ENCODE results near the gene SH2B3. TPM values are rescaled to one million over a fixed set of nuclear protein-coding genes. Genes with fewer than 3 reads are reported as not detected.
A peak's percentile ranks its signal among the peaks of the same experiment; 100 is the strongest.
"Not testable (repeated sequence)": the region's sequence is repeated elsewhere in the genome, so short reads cannot be mapped to it uniquely, and the experiment has no call there.

Gene SH2B3
- total RNA-seq, 1 donor from 2014 or later: 11.3 TPM

- Mint-ChIP-seq H3K4me3 (peak overlapping the region; percentile 91), H3K4me1 (peaks cover 20% of the 10 kb centered on the region), H3K9me3 (no peaks in the 10 kb centered on the region), H3K27me3 (ENCODE audit: low read depth) (no peaks in the 10 kb centered on the region), H3K27ac (ENCODE audit: unreplicated experiment) (no peak overlapping the region), H3K36me3 (ENCODE audit: low read depth) (peaks cover 8% of the 10 kb centered on the region)
- TF ChIP-seq CTCF (conservative IDR thresholded peaks at IDR 0.05): no peak
- DNase-seq (ENCODE audit: low read depth, low spot score): no peak
Observed at GRCh38 chr12:111367661-111368221, 38.0 kb upstream of the SH2B3 start.

GRCh38 chr12:111368291-111368787, 37.4 kb upstream of the SH2B3 start:
- Mint-ChIP-seq H3K27me3 (ENCODE audit: low read depth) (no peaks in the 10 kb centered on the region), H3K36me3 (ENCODE audit: low read depth) (peaks cover 8% of the 10 kb centered on the region), H3K27ac (ENCODE audit: unreplicated experiment) (peak overlapping the region; percentile 50), H3K4me1 (peaks cover 20% of the 10 kb centered on the region), H3K4me3 (peak overlapping the region; percentile 91), H3K9me3 (no peaks in the 10 kb centered on the region)
- DNase-seq (ENCODE audit: low read depth, low spot score): peak; percentile 14
- TF ChIP-seq CTCF (conservative IDR thresholded peaks at IDR 0.05): no peak

- DNase-seq (ENCODE audit: low read depth, low spot score): peak; percentile 93
- Mint-ChIP-seq H3K27ac (ENCODE audit: unreplicated experiment) (peak within 1 kb of the TSS; percentile 50), H3K4me1 (peaks cover 20% of the 10 kb centered on the region), H3K36me3 (ENCODE audit: low read depth) (peaks cover 8% of the 10 kb centered on the region), H3K4me3 (peak within 1 kb of the TSS; percentile 93), H3K9me3 (no peaks in the 10 kb centered on the region), H3K27me3 (ENCODE audit: low read depth) (no peaks in the 10 kb centered on the region)
- no peak for TF ChIP-seq CTCF (conservative IDR thresholded peaks at IDR 0.05)
Observed at GRCh38 chr12:111368788-111369495, 36.8 kb upstream of the SH2B3 start, which contains the start of gene PHETA1. TSS of gene PHETA1 (minus strand) at chr12:111369095. CDS start at chr12:111363427, 5,668 bp downstream.

DNA sequence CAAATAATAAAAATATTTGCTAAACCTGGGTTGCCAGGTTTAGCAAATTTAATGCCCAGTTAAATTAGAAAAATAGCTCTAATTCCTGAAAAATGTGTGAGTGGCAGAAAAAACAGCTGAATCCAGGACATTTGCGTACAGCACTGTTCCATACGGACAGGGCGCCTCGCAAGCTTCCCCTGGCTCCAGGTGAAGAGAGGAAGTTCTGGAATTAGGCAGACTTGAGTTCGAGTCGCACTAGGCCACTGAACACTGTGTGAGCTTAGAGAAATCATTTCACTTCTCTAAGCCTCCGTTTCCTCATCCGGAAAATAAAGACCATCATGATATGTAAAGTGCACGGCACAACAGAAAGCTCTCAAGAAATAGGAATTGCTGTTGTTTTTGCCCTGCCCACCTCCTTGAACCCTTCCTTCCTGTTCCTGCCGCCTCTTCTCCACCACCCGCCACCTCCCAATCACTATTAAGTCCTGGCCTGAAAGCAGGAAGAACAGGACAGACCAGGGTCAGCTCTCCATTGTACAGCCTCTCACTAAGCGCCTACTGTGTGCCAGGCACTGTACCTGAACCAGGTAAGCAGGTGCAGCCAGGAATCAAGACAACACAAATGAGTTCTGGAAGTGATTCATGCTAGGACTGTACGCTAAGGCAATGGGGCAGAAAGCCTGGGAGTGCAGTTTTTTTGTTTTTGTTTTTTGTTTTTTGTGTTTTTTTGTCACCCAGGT, 36.1 kb upstream of the SH2B3 start:
- H3K27me3 Mint-ChIP-seq (ENCODE audit: low read depth): no peaks in the 10 kb centered on the region
- no peak for TF ChIP-seq CTCF (conservative IDR thresholded peaks at IDR 0.05)
- peaks cover 8% of the 10 kb centered on the region for H3K36me3 Mint-ChIP-seq (ENCODE audit: low read depth)
- no peak overlapping the region for H3K27ac Mint-ChIP-seq (ENCODE audit: unreplicated experiment)
- H3K4me1 Mint-ChIP-seq: peaks cover 20% of the 10 kb centered on the region
- DNase-seq (ENCODE audit: low read depth, low spot score): no peak
- no peaks in the 10 kb centered on the region for H3K9me3 Mint-ChIP-seq
- H3K4me3 Mint-ChIP-seq: peak overlapping the region; percentile 93

DNA sequence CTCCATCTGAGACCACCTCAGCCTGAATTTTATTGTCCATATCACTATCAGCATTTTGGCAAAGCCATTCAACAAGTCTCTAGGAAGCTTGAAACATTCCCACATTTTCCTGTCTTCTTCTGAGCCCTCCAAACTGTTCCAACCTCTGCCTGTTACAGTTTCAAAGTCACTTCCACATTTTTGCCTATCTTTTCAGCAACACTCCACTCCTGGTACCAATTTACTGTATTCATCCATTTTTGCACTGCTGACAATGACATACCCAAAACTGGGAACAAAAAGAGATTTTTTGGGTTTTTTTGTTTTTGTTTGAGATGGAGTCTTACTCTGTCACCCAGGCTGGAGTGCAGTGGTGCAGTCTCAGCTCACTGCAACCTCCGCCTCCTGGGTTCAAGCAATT, 32.5 kb upstream of the SH2B3 start:
- not testable (repeated sequence) for H3K27ac Mint-ChIP-seq (ENCODE audit: unreplicated experiment); H3K36me3 Mint-ChIP-seq (ENCODE audit: low read depth); H3K9me3 Mint-ChIP-seq; DNase-seq (ENCODE audit: low read depth, low spot score); H3K4me3 Mint-ChIP-seq; H3K27me3 Mint-ChIP-seq (ENCODE audit: low read depth); H3K4me1 Mint-ChIP-seq
